ENCODE measurements around the gene HCRTR1. TPM values are rescaled to one million over a fixed set of nuclear protein-coding genes. Genes with fewer than 3 reads are reported as not detected.

The HCRTR1 gene
- total RNA-seq, 1 experiment from 2014 or later = 2.0 TPM

- in situ Hi-C loops (cut with HindIII; ENCODE audit: low sequenced_read_pairs) = no loop called here
- DNase-seq (ENCODE audit: low spot score) = no peak
Measured at GRCh38 chr1:31621847-31622730, 4.6 kb downstream of the HCRTR1 start.

GRCh38 chr1:31623365-31623764, 5.9 kb downstream of the HCRTR1 start:
- no peak for DNase-seq (ENCODE audit: low spot score)
- in situ Hi-C loops (cut with HindIII; ENCODE audit: low sequenced_read_pairs) = no loop called here

- in situ Hi-C loops (cut with HindIII; ENCODE audit: low sequenced_read_pairs) = no loop called here
- no peak for DNase-seq (ENCODE audit: low spot score)
Measured at GRCh38 chr1:31624309-31624708, 6.8 kb downstream of the HCRTR1 start.

GRCh38 chr1:31624731-31625514, 7.4 kb downstream of the HCRTR1 start:
- no peak for DNase-seq (ENCODE audit: low spot score)

DNA sequence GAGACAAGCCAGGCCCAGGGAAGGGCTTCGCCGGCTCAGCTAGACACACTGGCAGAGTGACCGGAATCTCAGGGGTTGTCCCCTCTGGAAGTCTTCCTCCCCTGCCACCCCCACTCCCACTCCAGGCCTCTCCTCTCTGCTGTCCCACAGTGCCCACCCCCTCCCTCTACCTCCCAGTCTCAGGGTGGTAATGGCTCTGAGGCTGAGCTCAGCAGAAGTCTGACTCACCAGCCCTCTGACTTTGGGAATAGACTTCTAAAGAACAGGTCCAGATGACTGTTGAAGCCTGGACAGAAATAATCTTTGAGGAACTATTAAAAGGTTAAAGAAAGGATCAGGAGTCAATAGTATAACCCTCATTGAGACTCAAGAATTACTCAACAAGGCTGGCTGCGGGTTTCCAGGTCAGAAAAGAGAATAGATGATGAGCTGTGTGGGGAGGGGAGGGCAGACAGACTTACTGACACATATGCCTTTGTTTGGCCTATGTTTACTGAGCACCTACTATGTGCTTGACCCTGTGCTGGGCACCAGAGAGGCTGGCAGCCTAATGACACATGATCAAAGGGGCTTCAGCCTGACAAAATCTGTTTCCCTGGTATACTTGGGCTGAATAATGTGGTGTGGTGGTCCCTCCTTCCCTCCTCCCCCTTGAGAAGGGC, 8.2 kb downstream of the HCRTR1 start:
- no peak for DNase-seq (ENCODE audit: low spot score)
- in situ Hi-C loops (cut with HindIII; ENCODE audit: low sequenced_read_pairs) = no loop called here

More at GRCh38 chr1:31624731-31625514, 7.4 kb downstream of the HCRTR1 start:
- in situ Hi-C loops (cut with HindIII; ENCODE audit: low sequenced_read_pairs) = no loop called here

GRCh38 chr1:31626223-31627207, 9.0 kb downstream of the HCRTR1 start:
- in situ Hi-C loops (cut with HindIII; ENCODE audit: low sequenced_read_pairs) = no loop called here
- peak; percentile 46 for DNase-seq (ENCODE audit: low spot score)

DNA sequence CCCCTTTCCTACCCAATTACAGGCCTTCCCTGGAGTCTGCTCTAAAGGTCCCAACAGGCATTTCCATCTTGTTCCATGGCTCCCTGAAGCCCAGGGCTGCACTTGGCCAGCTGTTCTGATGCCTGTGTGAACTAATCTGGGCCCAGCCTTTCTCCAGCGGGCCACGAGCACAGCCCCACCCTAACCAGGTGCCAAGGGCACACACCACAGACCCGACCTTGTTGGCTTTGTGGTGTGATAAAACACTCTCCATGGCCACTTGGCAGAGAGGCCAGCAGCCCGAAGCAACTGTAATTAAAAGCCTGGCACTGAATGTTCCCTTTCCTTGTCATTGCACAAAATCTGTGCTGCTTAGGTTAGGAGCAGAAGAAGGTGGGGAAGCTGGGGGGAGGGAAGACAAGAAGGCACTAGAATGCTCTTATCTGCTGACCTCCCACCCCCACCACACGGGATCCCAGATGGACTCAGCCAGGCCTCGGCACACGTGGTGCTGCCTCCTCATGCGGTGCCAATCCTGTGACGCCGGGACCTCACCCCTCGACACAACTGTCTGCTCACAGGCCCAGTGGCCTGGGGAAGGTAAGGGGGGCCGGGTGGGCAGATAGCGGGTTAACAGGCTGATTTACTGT, 9.9 kb downstream of the HCRTR1 start:
- DNase-seq (ENCODE audit: low spot score) = peak; percentile 92
- in situ Hi-C loops (cut with HindIII; ENCODE audit: low sequenced_read_pairs) = no loop called here

DNA sequence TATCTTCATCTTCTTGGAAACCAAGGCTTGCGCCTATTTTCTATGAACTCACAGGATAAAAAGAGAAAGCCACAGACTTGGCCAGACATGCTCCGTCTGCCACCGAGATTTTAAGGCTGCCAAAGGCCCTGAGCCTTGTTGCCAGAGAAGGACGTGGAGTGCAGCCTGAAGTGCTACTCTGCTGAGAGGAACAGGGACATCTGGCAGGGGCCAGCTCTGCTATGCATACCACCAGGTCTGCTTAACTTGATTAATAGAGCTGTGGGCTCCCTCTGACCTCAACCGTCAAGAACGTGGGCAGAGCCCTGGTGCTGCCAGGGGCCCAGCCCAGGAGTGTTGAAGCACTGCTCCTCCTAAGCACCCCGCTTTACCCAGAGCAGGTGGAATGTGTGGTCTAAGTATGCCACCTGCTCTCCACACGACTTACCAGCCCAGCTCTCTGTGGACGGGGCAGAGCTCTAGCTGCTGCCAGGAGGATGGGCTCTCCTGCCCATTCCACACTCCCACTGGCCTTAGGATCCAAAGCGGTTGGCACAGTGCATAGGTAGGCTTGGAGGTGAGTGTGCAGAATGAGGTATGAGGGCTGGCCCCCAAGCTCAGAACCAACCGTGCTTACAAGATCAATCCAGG, 10.6 kb downstream of the HCRTR1 start:
- in situ Hi-C loops (cut with HindIII; ENCODE audit: low sequenced_read_pairs) = no loop called here
- DNase-seq (ENCODE audit: low spot score) = peak; percentile 94

DNA sequence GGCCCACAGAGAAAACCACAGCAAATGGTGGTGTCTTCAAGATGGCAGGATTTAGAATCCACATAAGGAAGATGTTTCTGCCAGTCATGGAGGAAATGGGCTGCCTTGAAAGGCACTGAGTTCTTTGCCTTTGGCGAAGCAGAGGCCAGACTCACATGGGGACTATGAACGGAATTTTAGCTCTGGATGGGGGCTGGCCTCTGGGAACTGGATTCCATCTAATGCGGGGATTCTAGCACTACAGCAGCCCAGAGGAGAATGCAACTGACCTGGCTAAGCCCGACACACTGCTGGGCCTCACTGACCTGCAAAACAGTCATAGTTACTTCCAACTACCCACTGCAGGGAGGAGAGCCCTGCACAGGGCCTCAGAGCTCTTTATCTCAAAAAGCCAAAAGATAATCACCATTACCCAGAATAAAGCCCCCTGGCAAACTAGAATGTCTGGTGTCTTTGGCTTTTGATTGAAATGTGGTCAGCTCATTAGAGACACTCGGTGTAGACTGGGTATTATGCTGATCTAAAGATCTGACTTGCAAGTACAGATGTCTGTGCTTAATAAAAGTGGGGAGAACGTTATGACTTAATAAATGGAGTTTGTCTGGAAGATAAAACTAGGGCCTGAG, 11.6 kb downstream of the HCRTR1 start:
- in situ Hi-C loops (cut with HindIII; ENCODE audit: low sequenced_read_pairs) = no loop called here
- DNase-seq (ENCODE audit: low spot score) = no peak

- DNase-seq (ENCODE audit: low spot score) = no peak
- in situ Hi-C loops (cut with HindIII; ENCODE audit: low sequenced_read_pairs) = no loop called here
Measured at GRCh38 chr1:31632649-31633048, 15.2 kb downstream of the HCRTR1 start.

GRCh38 chr1:31633117-31633516, 15.6 kb downstream of the HCRTR1 start:
- in situ Hi-C loops (cut with HindIII; ENCODE audit: low sequenced_read_pairs) = no loop called here
- no peak for DNase-seq (ENCODE audit: low spot score)

- in situ Hi-C loops (cut with HindIII; ENCODE audit: low sequenced_read_pairs) = no loop called here
- no peak for DNase-seq (ENCODE audit: low spot score)
Measured at GRCh38 chr1:31637915-31638673, 20.6 kb downstream of the HCRTR1 start.

DNA sequence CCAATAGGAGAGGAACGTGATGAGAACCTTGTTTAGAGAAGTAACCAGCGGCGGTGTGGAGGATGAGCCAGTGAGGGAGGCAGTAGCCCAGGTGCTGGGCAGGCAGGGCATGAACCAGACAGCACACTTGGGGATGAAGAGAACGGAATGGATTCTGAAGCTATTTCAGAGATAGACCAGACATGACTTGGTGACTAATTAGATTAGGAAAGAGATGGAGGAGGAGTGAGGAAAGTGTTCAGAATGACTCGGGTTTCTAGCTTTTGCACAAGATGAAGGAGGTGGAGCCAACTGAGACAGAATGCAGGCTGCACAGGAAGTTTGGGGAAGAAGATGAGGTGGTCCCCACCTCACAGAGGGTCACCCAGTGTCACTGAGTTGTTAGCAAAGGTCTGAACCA, 22.1 kb downstream of the HCRTR1 start:
- in situ Hi-C loops (cut with HindIII; ENCODE audit: low sequenced_read_pairs) = no loop called here
- DNase-seq (ENCODE audit: low spot score) = no peak

DNA sequence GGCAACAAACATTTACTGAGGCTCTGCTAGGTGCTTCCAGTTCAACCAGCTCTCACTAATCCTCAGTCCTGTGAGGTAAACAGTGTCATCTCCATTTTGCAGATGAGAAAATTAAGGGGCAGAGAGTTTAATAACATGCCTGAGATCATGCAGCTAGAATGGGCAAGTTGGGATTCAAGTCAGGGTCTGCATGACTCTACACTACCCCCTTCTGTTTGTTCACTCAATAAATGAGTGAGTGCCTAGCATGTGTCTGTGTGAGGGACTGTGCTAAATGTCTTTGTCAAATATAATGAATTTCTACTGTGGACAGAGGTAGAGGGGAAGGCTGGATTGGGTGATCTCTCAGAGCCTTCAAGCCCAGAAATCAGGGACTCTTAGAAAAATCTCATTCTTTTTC, 22.7 kb downstream of the HCRTR1 start:
- in situ Hi-C loops (cut with HindIII; ENCODE audit: low sequenced_read_pairs) = no loop called here
- no peak for DNase-seq (ENCODE audit: low spot score)

- DNase-seq (ENCODE audit: low spot score) = no peak
- in situ Hi-C loops (cut with HindIII; ENCODE audit: low sequenced_read_pairs) = no loop called here
Measured at GRCh38 chr1:31640964-31641363, 23.5 kb downstream of the HCRTR1 start.

DNA sequence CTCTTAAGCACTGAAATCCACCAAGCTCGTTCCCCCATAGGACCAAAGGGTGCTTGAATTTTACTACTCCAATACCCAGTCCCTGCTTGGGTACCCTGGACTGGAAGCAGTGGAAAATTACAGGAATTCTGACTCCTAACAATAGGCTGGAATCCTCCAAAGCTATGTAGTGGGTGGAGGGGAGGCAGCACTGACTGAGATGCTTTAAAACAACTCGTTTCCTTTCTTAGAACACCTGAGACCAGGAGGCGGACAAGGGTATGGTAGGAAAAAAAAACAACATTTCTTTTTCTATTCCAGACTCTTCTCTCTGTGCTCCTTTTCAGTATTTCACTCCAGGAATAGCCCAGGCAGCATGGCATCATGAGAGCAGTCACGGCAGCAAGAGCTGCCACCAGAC, 24.9 kb downstream of the HCRTR1 start:
- peak; percentile 35 for DNase-seq (ENCODE audit: low spot score)
- in situ Hi-C loops (cut with HindIII; ENCODE audit: low sequenced_read_pairs) = no loop called here

DNA sequence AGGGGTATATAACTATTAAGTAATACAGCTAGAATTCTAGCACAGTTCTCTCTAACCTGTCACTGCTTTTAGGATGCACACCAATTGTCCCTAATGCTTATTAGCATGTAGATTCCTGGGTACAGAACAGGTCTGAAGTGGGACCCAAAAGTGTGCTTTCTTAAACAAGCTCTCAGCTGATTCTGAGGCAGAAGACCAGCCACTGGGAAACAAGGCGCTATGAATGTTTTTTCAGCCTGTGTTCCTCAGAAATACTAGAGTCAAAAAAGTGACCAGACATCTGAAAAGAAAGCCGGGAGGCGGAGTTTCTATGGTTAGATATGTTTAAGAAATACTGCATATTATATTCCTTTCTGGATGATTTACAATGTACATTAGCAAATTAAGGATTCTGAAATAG, 25.4 kb downstream of the HCRTR1 start:
- in situ Hi-C loops (cut with HindIII; ENCODE audit: low sequenced_read_pairs) = no loop called here
- no peak for DNase-seq (ENCODE audit: low spot score)
